GM18861 (cell line): ENCODE data around the gene EXOC2.

ENCODE experiments used
- ATAC-seq: cut with Tn5 transposase; IDR thresholded peaks from one replicate; pipeline ENCODE4 v1.9.1; 2021; ENCODE audit not compliant: unreplicated experiment

Gene EXOC2

DNA sequence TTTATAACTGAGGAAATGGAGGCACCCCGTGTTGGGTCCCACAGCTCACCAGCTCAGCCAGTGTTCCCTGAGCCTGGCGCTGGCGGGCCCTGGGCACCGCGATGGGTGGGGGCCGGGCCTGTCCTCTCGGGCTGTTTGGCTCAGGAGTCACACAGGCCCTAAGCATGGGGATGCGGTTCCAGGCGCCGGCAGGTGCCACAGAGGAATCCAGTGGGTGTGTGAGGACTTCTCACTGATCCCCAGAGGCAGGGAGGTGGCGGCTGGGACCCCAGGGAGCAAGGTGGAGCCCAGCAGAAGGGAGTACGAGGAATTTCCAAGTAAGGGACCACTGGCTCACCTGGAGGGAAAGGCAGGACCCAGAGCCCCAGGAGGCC, 243.9 kb downstream of the EXOC2 start:
- ATAC-seq, result no peak

DNA sequence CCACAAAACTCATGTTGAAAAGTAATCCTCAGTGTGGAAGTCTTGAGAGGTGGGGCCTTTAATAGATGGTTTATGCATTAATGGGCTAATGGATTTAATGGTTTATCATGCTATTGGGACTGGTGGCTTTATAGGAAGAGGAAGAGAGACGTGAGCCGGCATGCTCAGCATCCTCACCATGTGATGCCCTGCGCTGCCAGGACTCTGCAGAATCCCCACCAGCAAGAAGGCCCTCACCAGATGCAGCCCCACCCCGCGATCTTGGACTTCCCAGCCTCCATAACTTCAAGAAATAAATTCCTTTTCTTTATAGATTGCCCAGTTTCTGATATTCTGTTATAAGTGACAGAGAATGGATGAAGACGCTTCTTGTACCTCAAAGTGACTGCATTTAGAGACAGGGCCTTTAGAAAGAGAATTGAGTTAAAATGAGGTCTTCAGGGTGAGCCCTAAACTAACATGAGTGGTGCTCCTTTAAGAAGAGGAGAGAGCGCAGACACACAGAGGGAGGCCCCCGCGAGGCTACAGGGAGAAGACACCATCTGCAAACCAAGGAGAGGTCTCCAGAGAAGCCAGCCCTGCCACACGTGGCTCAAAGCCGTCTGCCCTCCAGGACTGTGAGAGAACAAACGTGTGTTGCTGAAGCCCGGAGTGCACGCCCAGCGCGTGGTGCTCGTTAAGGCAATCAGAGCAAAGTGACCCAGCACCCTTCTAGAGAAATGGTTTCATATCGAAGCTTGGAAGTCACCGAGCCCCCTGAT, 244.5 kb downstream of the EXOC2 start:
- no peak for ATAC-seq

GRCh38 chr6:447381-448165, 245.4 kb downstream of the EXOC2 start:
- ATAC-seq, result no peak

DNA sequence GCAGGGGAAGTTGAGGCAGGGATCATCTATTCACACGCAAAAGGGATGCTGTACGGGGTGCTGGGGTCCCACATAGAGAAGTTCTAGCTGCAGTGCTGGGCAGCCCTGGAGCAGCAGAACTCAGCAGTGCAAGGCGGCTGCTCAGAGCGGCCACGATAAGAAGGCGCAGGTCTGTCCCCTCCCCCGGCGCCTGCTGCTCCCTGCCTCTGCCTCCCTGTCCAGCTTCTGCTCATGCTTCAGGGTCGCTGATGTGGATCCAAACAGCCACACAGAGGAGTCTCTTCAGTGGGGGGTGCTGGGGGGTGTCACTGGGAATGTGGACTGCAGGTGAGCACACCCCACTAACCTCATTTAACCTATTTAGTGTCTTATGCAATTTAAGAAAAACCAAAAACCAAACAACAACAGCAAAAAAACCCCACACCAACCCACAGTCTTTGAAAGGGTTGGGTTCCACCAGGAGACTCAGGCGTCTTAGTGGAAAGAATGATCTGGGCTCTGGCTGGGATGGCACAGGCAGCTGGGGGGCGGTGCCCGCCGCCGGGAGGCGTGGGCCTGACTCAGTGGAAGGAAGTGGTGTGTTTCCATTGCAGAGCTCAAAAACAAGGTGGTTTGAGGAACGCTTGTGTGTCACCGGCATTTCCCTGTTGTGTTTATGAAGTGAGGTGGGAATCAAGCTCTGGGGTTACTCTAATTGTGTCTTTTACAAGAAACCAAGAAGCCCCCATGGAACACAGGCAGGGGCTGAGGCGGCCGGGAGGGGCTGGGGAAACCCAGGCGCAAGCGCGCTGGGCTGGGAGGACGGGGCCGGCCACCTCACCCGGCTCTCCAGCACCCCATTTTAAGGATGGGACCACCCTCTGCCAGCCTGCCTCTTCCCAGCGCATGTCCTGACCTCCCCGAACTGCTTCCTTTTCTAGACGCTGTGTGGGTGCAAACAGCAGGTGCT, 246.2 kb downstream of the EXOC2 start:
- ATAC-seq, result no peak

DNA sequence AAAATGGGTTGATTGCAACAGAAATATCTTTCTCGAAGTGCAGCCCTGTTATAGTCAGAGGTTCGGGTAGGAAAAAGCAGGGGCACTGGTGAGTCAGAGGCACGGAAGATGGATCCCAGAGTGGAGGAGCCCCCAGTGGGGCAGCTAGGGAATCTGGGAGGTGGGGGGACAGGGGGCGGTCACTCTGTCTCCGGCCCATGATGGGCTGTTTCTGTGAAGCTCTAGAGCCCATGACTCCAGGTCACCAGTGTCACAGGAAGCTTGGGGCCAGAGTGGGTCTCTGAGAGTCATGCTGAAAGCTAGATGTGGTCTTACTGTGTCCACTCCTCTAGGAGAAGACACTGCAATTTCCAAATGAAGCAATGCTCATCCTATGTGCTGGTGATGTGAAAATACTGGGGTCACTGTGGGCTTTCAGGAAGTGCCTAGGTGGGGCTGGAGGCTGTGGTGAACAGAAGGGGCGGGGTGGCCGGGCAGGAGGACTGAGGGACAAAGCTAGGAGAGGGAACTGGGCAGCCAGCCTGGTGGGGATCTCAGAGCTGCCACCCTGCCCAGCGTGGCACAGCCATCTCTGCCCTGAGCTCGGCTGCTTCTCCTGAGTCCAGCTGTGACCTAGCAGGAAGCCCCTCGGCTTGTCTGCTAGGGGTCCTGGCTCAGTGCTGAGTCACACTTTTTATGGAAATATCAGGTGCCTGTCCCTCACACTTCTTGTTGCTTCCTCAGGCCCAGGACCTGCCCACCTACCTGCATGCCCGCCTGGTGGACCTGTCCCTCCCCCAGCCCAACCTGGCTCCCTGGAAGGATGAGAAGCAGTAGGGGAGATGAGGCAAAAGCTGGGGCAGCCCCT, 247.1 kb downstream of the EXOC2 start:
- ATAC-seq, result no peak

DNA sequence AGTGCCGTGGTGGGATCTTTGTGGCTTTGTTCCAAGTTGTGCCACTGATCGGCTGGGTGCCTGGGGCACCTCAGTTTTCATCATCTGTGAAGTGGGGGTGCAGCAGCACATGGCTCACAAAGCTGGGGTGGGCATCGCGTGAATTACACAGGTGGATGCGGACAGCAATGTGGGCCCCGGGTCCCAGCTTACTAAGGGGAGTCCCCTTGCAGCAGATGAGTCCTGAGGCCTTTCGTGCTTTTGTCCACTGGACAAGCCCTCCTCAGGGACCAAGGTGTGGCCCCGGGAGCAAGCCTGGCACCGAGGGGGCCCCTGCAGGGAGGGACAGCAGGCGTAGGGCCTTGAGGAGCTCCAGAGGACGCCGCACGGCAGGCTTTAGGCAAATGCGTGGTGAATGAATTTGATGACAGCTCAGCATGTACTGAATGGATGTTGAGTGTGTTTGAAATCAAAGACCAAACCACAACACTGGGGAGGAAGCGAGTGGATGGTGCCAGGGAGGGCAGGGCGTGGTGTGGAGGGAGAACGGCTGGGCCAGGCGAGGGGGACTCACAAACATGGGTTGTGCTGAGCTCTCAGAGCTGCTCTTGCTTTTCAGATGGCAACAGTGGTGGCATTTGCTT, 248.2 kb downstream of the EXOC2 start:
- no peak for ATAC-seq

DNA sequence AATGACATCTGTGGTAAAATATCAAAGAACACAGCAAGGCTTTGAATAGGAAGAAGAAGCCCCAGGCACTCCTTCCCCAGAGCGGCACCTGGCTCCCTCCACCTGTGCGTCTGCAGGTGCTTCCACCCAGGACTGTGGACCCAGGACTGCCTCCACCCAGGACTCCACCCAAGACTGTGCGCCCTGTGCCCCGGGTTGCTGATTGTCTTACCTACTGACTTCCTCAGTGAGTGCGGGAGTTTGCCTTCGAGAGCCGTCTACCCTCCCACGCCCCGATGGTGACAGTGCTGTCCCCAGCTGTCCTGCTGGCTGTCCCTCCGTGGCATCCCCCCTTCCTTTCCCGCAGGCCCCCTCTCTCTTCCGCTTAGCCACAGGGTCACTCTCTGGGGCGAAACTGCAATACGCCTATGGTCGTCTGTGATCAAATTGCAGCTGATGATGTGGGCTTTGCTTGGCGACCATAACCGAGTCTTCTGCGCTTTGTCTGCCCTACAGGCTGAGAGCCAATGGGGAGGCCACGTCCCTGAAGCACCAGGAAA, 249.2 kb downstream of the EXOC2 start:
- no peak for ATAC-seq

DNA sequence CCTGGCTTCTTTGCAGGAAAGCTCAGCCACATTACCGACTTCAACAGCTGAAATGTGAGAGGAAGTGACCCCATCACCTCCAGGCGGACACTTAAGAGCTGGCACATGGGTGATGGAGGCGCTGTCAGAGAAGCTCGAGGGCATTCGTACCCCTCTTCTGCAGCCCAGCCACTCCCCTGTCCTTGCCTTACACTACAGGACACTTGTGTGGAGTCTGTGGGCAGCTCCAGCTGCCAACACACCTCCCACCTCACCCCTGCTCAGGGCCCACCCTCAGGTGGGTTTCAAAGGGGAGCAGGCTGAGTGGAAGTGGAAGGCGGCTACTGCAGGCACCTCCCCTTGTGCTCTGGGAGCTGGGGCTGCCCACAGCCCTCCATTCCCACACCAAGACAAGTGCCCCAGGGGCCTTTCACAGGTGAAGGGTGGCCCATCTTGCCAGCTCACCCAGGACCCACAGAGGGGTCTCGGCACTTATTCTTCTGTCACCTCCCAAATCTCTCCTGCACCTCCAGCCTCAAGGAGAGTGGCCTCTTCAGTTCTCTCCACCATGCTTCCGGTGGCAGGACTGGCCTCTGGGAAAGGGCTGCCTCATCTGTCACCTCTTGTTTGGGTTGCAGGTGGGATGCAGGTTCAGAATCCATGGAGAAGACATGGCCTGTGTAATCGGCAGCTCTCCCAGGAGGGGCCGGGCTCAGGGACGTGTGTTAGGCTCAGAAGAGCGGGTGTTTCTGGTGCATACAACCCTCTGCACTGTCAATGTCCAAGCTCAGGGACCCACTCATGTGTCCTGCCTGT, 251.6 kb downstream of the EXOC2 start:
- no peak for ATAC-seq

GRCh38 chr6:439641-440167, 253.2 kb downstream of the EXOC2 start:
- no peak for ATAC-seq

GRCh38 chr6:438634-439170, 254.2 kb downstream of the EXOC2 start:
- ATAC-seq, result no peak

- ATAC-seq, result no peak
These were observed 255.9 kb downstream of the EXOC2 start for GRCh38 chr6:437037-437392.

DNA sequence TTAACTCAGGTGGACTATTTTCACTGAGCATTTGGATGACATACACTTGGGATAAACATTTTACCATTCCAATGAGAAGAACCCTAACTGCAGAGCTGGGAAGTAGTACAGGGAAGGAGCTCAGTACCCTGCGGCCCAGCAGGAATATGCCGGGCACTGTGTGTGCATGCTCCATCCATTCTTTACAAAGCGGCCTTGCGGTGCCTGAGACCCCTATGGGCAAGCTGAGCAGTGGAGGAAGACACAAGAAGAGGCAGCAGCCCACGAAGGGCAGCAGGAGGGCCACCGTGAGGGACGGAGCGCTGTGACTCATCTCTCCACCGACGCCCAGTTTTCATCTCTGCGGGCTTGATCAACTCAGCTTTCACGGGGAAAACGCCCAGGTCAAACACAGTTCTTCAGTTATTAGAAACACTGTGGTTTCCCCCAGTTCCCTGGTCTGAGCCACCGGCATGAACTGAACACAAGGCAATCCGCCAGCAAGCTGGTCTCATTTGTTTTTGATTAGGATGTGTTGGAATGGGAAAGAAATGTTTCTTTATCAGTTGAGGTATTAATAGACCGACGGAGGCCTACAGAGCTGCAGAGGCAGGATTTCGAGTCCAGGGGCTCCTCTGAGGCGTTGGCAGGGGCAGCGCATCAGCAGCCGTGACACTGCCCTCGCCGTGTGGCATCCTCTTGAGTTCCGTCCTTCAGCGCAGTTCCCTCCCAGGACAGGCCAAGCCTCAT, 256.5 kb downstream of the EXOC2 start:
- no peak for ATAC-seq

DNA sequence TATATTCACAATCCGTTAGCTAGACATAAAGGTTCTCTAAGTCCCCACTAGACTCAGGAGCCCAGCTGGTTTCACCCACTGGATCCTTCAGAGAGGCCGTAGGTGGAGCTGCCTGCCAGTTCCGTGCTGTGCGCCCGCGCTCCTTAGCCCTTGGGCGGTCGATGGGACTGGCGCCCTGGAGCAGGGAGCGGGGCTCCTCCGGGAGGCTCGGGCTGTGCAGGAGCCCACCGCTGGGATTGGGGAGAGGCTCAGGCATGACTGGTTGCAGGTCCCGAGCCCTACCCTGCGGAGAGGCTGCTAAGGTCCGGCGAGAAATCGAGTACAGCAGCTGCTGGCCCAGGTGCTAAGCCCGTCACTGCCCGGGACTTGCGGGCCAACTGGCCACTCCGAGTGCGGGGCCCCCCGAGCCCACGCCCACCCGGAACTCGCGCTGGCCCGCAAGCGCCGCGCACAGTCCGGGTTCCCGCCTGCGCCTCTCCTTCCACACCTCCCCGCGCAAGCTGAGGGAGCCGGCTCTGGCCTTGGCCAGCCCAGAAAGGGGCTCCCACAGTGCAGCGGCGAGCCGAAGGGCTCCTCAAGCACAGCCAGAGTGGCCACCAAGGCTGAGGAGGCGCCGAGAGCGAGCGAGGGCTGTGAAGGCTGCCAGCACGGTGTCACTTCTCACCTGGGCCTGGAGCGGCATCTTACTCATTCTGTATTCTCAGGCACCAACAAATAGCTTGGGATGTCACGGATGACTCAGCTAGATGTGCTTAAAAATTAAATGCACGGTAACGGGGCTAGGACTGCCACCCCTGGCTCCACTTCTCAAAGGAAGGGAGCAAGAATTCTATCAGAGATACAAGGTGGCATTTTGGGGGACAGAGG, 257.3 kb downstream of the EXOC2 start:
- ATAC-seq, result no peak
